ENCODE results near the gene CRLF2.

GRCh38 chrX:1242891-1243402 is 30.5 kb upstream of the CRLF2 start:
- TF ChIP-seq PRDM15 (CRISPR knock-in tag; IDR thresholded peaks at IDR 0.05) = no peak
- no peak for TF ChIP-seq NR2C2 (IDR thresholded peaks at IDR 0.05; ENCODE audit: borderline replicate concordance, control insufficient read depth, insufficient read length, low read depth)
- TF ChIP-seq CTCF (IDR thresholded peaks at IDR 0.05 in 2 of 3, conservative IDR thresholded peaks at IDR 0.05 in 1 of 3; ENCODE audit: control insufficient read depth in 2 of 3, extremely low read depth in 1 of 3, insufficient read depth in 1 of 3, low read depth in 3 of 3, low read length in 3 of 3) = no peak
- no peak for TF ChIP-seq SREBF1 (IDR thresholded peaks at IDR 0.05; ENCODE audit: low read length)

Measured in GM12878 (cell line).